Esophagus mucosa (tissue), 1 donor: Measurements from ENCODE around the gene CASQ1. TPM values are rescaled to one million over a fixed set of nuclear protein-coding genes. Genes with fewer than 3 reads are reported as not detected.

Source experiments
- ATAC-seq: fragments of 200-7000 bp; cut with Tn5 transposase; one replicate; pipeline ENCODE4 v1.9.1; 2020
- total RNA-seq: library from RNA; stranded (reverse); gene quantifications from one replicate; pipeline ENCODE4 v1.2.4, GENCODE V29; 2023
- donor health status: DM: yes; HTN: yes; CAD: no.

Gene CASQ1
- total RNA-seq, 1 donor from 2014 or later = 0.28 TPM

DNA sequence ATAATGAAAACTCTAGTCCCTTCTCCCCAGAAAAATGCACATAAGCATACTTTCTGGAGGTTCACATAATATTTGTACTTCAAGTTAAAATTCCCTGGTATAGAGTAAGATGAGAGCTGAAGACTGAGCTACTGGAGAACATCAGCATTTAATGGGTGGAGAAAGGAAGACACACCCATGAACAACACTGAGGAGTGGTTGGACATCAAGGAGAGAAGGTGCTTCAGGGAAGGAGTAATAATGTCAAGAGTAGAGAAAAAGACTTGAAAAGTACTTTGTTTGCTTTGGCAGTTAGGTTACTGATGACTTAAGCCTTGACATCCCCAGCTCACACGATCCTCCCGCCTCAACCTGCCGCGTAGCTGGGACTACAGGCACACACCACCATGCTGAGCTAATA lies 36.7 kb downstream of the CASQ1 start:
- ATAC-seq = peak; percentile 46

GRCh38 chr1:160227561-160227960 lies 37.2 kb downstream of the CASQ1 start:
- no peak for ATAC-seq

DNA sequence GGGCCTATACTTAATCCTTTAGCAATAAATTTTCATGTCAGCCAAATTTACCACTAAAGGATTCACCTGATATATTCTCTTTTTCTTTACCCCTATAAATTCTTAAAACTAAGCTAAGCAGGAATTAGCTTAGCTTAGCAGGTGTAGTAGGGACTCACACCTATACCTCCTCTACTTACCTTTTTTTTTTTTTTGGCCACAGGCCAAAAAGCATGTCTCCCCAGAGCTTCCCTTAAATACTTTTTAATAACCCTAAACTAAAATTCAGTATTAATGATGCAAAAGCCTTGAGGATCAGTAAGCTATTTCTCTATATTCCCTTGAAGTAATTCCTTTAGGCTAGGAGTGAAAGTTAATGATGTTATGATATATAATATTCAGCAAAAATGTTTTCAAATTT lies 38.1 kb downstream of the CASQ1 start:
- ATAC-seq = no peak

GRCh38 chr1:160232911-160233310 lies 42.5 kb downstream of the CASQ1 start:
- no peak for ATAC-seq

GRCh38 chr1:160236806-160237205 lies 46.4 kb downstream of the CASQ1 start:
- no peak for ATAC-seq

- ATAC-seq = no peak
Measured at GRCh38 chr1:160237558-160237957, 47.2 kb downstream of the CASQ1 start.

DNA sequence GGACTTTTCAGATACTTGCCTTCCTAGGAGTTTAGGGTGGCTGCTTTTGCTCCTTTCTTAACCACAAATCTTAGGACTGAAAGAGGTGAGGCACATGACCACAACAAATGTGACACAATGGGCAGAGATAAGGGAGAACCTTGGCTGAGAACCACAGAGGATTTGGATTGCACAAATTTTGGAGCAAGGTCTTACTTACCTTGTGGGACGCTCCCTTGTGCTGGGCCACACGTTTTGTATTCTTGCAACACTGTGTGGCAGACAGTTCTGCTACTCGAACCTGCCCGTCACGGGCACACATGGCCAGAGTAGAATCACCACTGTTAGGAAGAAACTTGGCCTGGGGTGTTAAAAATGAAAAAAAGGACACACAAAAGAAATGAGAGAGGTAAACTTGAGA lies 48.0 kb downstream of the CASQ1 start:
- ATAC-seq = no peak

DNA sequence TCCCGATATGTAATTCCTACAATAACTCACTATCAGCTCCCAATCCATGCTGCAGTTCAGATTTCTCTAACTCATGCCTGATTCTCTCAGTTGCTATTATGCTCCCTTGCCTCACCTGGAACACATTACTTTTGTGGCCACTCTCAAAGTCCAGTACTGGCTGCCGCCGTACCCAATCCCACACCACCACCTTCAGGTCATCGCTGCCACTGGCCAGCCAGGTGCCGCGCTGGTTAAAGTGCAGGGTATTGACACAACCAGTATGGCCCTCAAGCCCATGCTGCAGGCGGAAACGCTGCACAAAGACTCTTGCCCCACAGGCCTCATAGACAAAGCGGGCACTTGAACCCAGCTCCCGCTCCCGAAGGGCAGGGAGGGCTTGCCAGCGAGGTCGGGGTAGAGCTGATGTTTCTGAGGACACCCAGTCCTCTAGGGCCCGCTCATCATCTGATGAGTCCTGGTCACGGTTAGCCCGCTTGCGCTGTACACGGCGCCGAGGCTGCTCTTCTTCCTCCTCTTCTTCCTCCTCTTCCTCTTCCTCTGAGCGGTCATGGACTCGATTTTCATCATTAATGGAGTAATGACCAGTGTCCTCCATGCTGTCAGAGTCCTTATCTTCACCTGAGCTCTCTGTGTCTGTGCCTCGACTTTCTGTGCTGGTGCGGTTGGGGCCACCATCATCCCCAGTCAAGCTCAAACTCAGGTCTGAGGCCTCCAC lies 49.4 kb downstream of the CASQ1 start:
- ATAC-seq = no peak

DNA sequence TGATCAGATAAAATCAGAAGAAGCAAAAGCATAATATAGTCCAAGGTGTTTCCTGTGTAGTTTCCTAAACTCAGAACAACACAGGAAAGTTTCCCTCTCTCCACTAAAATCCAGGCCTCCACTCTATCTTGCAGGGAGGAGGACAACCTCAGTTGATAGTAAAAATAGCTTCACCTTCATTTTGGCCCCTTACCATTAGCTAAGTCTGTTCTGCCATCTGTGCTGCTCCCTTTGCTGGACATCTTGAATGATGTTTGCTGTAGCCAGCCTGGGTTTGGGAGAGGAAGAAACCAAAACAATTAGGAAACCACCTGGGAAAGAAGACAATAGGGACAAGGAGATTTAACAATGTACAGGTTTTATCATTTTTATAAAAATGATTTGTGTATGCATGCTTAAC lies 53.4 kb downstream of the CASQ1 start:
- ATAC-seq = no peak

- ATAC-seq = no peak
Measured at GRCh38 chr1:160244209-160244608, 53.8 kb downstream of the CASQ1 start.

DNA sequence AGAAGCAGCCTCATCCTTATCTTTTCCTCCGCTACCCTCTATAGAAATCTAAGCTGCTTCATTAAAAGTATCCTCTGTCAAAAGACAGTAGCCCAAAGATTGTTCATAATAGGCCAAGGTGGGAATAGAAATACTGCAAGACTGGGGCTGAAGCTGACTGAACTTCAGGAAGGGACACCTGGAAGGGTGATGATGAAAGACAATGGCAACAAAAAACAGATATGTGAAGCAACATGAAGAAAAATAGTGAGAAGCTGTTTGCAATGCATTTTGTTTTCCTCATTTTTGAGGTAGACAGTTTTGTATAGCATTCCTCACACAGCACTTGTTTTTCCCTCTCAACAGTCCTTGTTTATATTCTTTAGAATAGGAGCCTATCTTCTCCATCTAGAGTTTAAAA lies 55.1 kb downstream of the CASQ1 start:
- ATAC-seq = no peak

DNA sequence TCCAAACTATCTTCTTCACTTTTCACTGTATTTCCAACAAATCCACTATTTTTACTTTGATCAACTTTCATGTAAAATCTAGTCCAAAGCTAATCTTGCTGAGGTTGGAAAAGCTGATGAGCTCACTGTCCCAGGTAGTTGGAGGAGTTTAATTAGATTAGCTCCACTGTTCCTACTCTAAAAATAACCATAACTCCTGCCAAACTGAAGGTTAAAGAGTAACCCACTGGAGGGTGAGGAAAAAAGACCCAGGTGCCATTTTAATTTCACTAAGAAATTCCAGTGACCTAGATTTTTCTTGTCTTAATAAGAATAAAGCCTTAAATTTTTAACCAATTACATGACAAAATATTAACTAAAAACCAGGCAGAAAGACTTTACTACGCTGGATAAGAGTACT lies 56.7 kb downstream of the CASQ1 start:
- no peak for ATAC-seq

DNA sequence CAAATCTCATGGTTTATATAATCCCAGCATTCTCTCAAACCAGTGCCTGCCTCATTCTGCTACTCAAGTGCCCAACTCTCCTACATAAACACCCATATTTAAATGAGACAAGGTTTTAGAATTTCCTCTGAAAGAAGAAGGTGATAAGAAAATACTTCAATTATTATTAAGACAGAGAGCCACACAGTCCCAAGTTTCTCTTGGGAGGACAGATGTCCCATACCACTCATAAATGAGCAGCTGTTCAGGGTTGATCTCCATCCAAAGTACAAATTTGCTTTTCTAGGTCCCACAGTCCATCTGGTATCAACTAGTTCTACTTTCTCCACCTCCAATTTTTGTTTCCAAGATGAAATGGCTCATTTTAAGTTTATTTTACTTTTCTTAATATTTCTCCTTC lies 60.6 kb downstream of the CASQ1 start:
- no peak for ATAC-seq

Other genes with a start within 250 kb of the CASQ1 start
- gene IGSF9, start 245.0 kb upstream of the CASQ1 start, total RNA-seq = 13.0 TPM
- 0.28 TPM for gene SLAMF9, start 236.3 kb upstream of the CASQ1 start, total RNA-seq
- gene PIGM, start 158.6 kb upstream of the CASQ1 start, total RNA-seq = 3.3 TPM
- gene KCNJ10, start 120.4 kb upstream of the CASQ1 start, total RNA-seq = not detected
- gene KCNJ9, start 109.0 kb upstream of the CASQ1 start, total RNA-seq = not detected
- gene IGSF8, start 92.0 kb upstream of the CASQ1 start, total RNA-seq = 13.7 TPM
- 0.80 TPM for gene ATP1A2, start 74.8 kb upstream of the CASQ1 start, total RNA-seq
- gene ATP1A4, start 39.0 kb upstream of the CASQ1 start, total RNA-seq = not detected
- 107 TPM for gene PEA15, start 14.8 kb downstream of the CASQ1 start, total RNA-seq
- 46.8 TPM for gene DCAF8, start 72.0 kb downstream of the CASQ1 start, total RNA-seq
- gene PEX19, start 94.6 kb downstream of the CASQ1 start, total RNA-seq = 38.8 TPM
- gene COPA, start 152.7 kb downstream of the CASQ1 start, total RNA-seq = 93.9 TPM
- gene NCSTN, start 152.8 kb downstream of the CASQ1 start, total RNA-seq = 60.1 TPM
- gene NHLH1, start 176.5 kb downstream of the CASQ1 start, total RNA-seq = 0.08 TPM
- gene VANGL2, start 210.0 kb downstream of the CASQ1 start, total RNA-seq = 12.3 TPM